H9 (cell line): ENCODE data around the gene SCGN. TPM values are rescaled to one million over a fixed set of nuclear protein-coding genes. Genes with fewer than 3 reads are reported as not detected.

Source experiments
- DNase-seq: peaks from one replicate; pipeline ENCODE4 v3.0.0-alpha.2; 2017
- H2AFZ ChIP-seq: one replicate; pipeline ENCODE4 v1.6.1; 2013; ENCODE audit warnings: mild to moderate bottlenecking, low read length, control low read depth, moderate library complexity
- H2AK5ac ChIP-seq: 2 replicates; pipeline ENCODE4 v1.6.1; 2013; ENCODE audit warnings: low read length, control low read depth, mixed read lengths; ENCODE audit not compliant: insufficient read length
- H2BK120ac ChIP-seq: one replicate; pipeline ENCODE4 v1.6.1; 2013; ENCODE audit warnings: low read depth, mild to moderate bottlenecking, low read length, control low read depth, inconsistent platforms; ENCODE audit not compliant: poor library complexity, severe bottlenecking
- H2BK12ac ChIP-seq: 2 replicates; pipeline ENCODE4 v1.6.1; 2013; ENCODE audit warnings: low read length, control low read depth, mixed read lengths, low read depth; ENCODE audit not compliant: insufficient read length
- H2BK15ac ChIP-seq: 2 replicates; pipeline ENCODE4 v1.6.1; 2013; ENCODE audit warnings: low read depth, low read length, control low read depth
- H2BK20ac ChIP-seq: one replicate; pipeline ENCODE4 v1.6.1; 2013; ENCODE audit warnings: low read depth, mild to moderate bottlenecking, low read length, control low read depth, inconsistent platforms; ENCODE audit not compliant: poor library complexity, severe bottlenecking
- H2BK5ac ChIP-seq: 2 replicates; pipeline ENCODE4 v1.6.1; 2013; ENCODE audit warnings: low read length, control low read depth, mixed read lengths; ENCODE audit not compliant: insufficient read length
- H3K14ac ChIP-seq: 2 replicates; pipeline ENCODE4 v1.6.1; 2013; ENCODE audit warnings: low read length, control low read depth; ENCODE audit not compliant: insufficient read depth
- H3K18ac ChIP-seq: 2 replicates; pipeline ENCODE4 v1.6.1; 2013; ENCODE audit warnings: low read depth, mild to moderate bottlenecking, mixed read lengths, low read length, control low read depth; ENCODE audit not compliant: insufficient read length
- H3K23ac ChIP-seq: 2 replicates; pipeline ENCODE4 v1.6.1; 2013; ENCODE audit warnings: low read length, control low read depth, mixed read lengths, low read depth; ENCODE audit not compliant: insufficient read length
- H3K23me2 ChIP-seq: 2 replicates; pipeline ENCODE4 v1.6.1; 2013; ENCODE audit warnings: low read depth, mild to moderate bottlenecking, mixed read lengths, low read length, control low read depth; ENCODE audit not compliant: insufficient read length, poor library complexity, severe bottlenecking
- H3K27ac ChIP-seq: 2 replicates; pipeline ENCODE4 v1.5.1; 2013; ENCODE audit warnings: low read length, control low read depth, mixed read lengths, low read depth; ENCODE audit not compliant: insufficient read length
- H3K27me3 ChIP-seq: 2 replicates; pipeline ENCODE4 v1.6.1; 2013; ENCODE audit warnings: low read length, control low read depth, inconsistent platforms; ENCODE audit not compliant: insufficient read depth
- H3K4ac ChIP-seq: 2 replicates; pipeline ENCODE4 v1.6.1; 2013; ENCODE audit warnings: low read depth, mild to moderate bottlenecking, control low read depth, inconsistent platforms, low read length, moderate library complexity
- H3K4me1 ChIP-seq: 2 replicates; pipeline ENCODE4 v1.6.1; 2013; ENCODE audit warnings: low read length, control low read depth, inconsistent platforms; ENCODE audit not compliant: insufficient read depth
- H3K4me2 ChIP-seq: 2 replicates; pipeline ENCODE4 v1.6.1; 2013; ENCODE audit warnings: low read length, control low read depth, mixed read lengths; ENCODE audit not compliant: insufficient read length, insufficient read depth
- H3K56ac ChIP-seq: 2 replicates; pipeline ENCODE4 v1.6.1; 2013; ENCODE audit warnings: low read depth, mild to moderate bottlenecking, mixed read lengths, low read length, control low read depth; ENCODE audit not compliant: insufficient read length
- H3K79me1 ChIP-seq: 2 replicates; pipeline ENCODE4 v1.6.1; 2013; ENCODE audit warnings: low read depth, mild to moderate bottlenecking, moderate library complexity, low read length, control low read depth, inconsistent platforms; ENCODE audit not compliant: insufficient read depth, poor library complexity, severe bottlenecking
- H3K79me2 ChIP-seq: 2 replicates; pipeline ENCODE4 v1.6.1; 2013; ENCODE audit warnings: low read length, control low read depth, inconsistent platforms; ENCODE audit not compliant: insufficient read depth
- H3K9ac ChIP-seq: 2 replicates; pipeline ENCODE4 v1.6.1; 2013; ENCODE audit warnings: low read length, control low read depth, mixed read lengths; ENCODE audit not compliant: insufficient read length; ENCODE audit errors: extremely low read depth
- H3K9me3 ChIP-seq: one replicate; pipeline ENCODE4 v1.6.1; 2013; ENCODE audit warnings: low read depth, low read length, inconsistent platforms; ENCODE audit not compliant: control insufficient read depth
- H3T11ph ChIP-seq: one replicate; pipeline ENCODE4 v1.6.1; 2013; ENCODE audit warnings: mild to moderate bottlenecking, low read length, control low read depth, inconsistent platforms
- H4K20me1 ChIP-seq: one replicate; pipeline ENCODE4 v1.6.1; 2013; ENCODE audit not compliant: control insufficient read depth, insufficient read length, insufficient read depth
- H4K5ac ChIP-seq: 2 replicates; pipeline ENCODE4 v1.6.1; 2013; ENCODE audit warnings: low read depth, mild to moderate bottlenecking, mixed read lengths, low read length, control low read depth; ENCODE audit not compliant: insufficient read length
- H4K8ac ChIP-seq: replicated peaks from 2 replicates; pipeline ENCODE4 v1.6.1; 2013; ENCODE audit warnings: low read length, control low read depth, mixed read lengths, low read depth; ENCODE audit not compliant: insufficient read length
- H4K91ac ChIP-seq: 2 replicates; pipeline ENCODE4 v1.6.1; 2013; ENCODE audit warnings: low read depth, mild to moderate bottlenecking, moderate library complexity, mixed read lengths, low read length, control low read depth; ENCODE audit not compliant: insufficient read length
- H3K27ac Mint-ChIP-seq, 3 experiments: 2 replicates in 2 of 3; 3 replicates in 1 of 3; pipeline ENCODE4 v1.8.0; 2020 to 2021; ENCODE audit warnings: mixed read lengths in 3 of 3, mild to moderate bottlenecking in 1 of 3, moderate library complexity in 1 of 3
- H3K27me3 Mint-ChIP-seq: 2 replicates; pipeline ENCODE4 v1.8.0; 2021; ENCODE audit warnings: low read depth, mild to moderate bottlenecking, moderate library complexity, mixed read lengths
- H3K36me3 Mint-ChIP-seq, 3 experiments: 2 replicates in 2 of 3; 3 replicates in 1 of 3; pipeline ENCODE4 v1.8.0; 2020 to 2021; ENCODE audit warnings: low read depth in 3 of 3, mixed read lengths in 3 of 3; ENCODE audit not compliant: insufficient read depth in 1 of 3
- H3K4me1 Mint-ChIP-seq, 2 experiments: 2 replicates each; pipeline ENCODE4 v1.8.0; 2020; ENCODE audit warnings: mixed read lengths in 2 of 2
- H3K4me3 Mint-ChIP-seq, 2 experiments: 2 replicates in 1 of 2; 3 replicates in 1 of 2; pipeline ENCODE4 v1.8.0; 2020 to 2021; ENCODE audit warnings: mild to moderate bottlenecking in 2 of 2, mixed read lengths in 2 of 2, moderate library complexity in 1 of 2
- H3K9me3 Mint-ChIP-seq, 2 experiments: 2 replicates in 1 of 2; 3 replicates in 1 of 2; pipeline ENCODE4 v1.8.0; 2020; ENCODE audit warnings: mild to moderate bottlenecking in 2 of 2, mixed read lengths in 2 of 2, moderate library complexity in 1 of 2
- WGBS: extraction: QIAGEN DNeasy Blood & Tissue Kit; methylation state at CpG from one replicate; pipeline ENCODE4 v1.1.7; 2013; ENCODE audit warnings: missing lambda C conversion rate, low lambda C conversion rate, mixed read lengths; ENCODE audit not compliant: insufficient read length; ENCODE audit errors: extremely low coverage; 5-methylcytosine and 5-hydroxymethylcytosine counted together
- total RNA-seq: library from RNA; stranded (reverse); gene quantifications from 2 replicates; pipeline ENCODE4 v1.2.1, GENCODE V29; 2021
- TF ChIP-seq, protein P1 (sequence below): fragments of 200-600 bp; sonication (generic); conservative IDR thresholded peaks from 3 replicates; pipeline ENCODE4 v1.8.0; 2021; ENCODE audit warnings: antibody characterized with exemption, mild to moderate bottlenecking

The SCGN gene
- total RNA-seq, 1 experiment from 2014 or later: not detected

DNA sequence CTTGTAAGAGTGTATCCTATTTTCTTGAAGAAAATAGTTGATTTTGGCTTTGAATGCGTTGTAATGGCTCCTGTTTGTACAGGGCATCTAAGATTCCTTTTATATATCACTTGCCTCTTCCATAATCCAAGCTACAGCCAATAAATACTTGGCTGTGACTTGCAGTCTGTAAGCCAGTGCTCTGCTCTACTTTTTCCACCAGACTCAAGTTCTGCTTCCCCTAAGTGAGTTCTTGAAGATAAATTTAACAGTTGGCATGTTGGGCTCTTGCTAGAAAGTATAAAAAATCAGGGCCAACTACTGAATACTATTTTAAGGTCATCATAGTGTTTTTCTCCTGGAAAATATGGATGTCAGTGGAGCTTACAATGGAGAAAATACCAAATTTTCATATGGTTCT lies 36.5 kb upstream of the SCGN start:
- Histone ChIP-seq H3K27ac (no peak overlapping the region), H2BK20ac (no peak overlapping the region), H3K14ac (no peak overlapping the region), H3K9ac (no peak overlapping the region), H3K79me1 (no peaks in the 10 kb centered on the region), H2BK15ac (no peak overlapping the region), H3K23me2 (no peaks in the 10 kb centered on the region), H3K9me3 (no peaks in the 10 kb centered on the region), H3K79me2 (no peaks in the 10 kb centered on the region), H4K5ac (no peak overlapping the region), H3K4me2 (no peak overlapping the region), H2BK5ac (no peak overlapping the region), H3K27me3 (no peaks in the 10 kb centered on the region), H2AK5ac (no peak overlapping the region), H3K56ac (no peak overlapping the region), H4K8ac (no peak overlapping the region), H3K23ac (no peak overlapping the region), H2AFZ (no peak overlapping the region), H2BK12ac (no peak overlapping the region), H3T11ph (no peak overlapping the region), H4K91ac (no peak overlapping the region), H2BK120ac (no peak overlapping the region), H3K18ac (no peak overlapping the region), H3K4me1 (no peaks in the 10 kb centered on the region), H3K4ac (no peak overlapping the region), H4K20me1 (no peaks in the 10 kb centered on the region)
- Mint-ChIP-seq H3K27me3 (no peaks in the 10 kb centered on the region), H3K4me1 (no peaks in the 10 kb centered on the region), H3K36me3 (peaks cover 0 to 3% (median 0%) of the 10 kb centered on the region in 3 experiments; a peak in 1 of 7 replicates), H3K27ac (no peak overlapping the region), H3K4me3 (no peak overlapping the region), H3K9me3 (no peaks in the 10 kb centered on the region)
- DNase-seq: no peak
- no CpG with 5 or more reads among the region's 1 CpG for WGBS
- TF ChIP-seq, protein P1, sequence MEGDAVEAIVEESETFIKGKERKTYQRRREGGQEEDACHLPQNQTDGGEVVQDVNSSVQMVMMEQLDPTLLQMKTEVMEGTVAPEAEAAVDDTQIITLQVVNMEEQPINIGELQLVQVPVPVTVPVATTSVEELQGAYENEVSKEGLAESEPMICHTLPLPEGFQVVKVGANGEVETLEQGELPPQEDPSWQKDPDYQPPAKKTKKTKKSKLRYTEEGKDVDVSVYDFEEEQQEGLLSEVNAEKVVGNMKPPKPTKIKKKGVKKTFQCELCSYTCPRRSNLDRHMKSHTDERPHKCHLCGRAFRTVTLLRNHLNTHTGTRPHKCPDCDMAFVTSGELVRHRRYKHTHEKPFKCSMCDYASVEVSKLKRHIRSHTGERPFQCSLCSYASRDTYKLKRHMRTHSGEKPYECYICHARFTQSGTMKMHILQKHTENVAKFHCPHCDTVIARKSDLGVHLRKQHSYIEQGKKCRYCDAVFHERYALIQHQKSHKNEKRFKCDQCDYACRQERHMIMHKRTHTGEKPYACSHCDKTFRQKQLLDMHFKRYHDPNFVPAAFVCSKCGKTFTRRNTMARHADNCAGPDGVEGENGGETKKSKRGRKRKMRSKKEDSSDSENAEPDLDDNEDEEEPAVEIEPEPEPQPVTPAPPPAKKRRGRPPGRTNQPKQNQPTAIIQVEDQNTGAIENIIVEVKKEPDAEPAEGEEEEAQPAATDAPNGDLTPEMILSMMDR: no peak
